Stimulated activated CD4-positive, alpha-beta T cell treated with anti-CD3 and anti-CD28 coated beads, Interleukin-2, amount 100 ng/mL, for 48 hours (primary cell): ENCODE results near the gene MFAP1.
"Not testable (repeated sequence)": the region's sequence is repeated elsewhere in the genome, so short reads cannot be mapped to it uniquely, and the experiment has no call there.

Source experiments
- DNase-seq, 2 donors: peaks; one replicate each; pipeline ENCODE4 v3.0.0-alpha.2; 2020

MFAP1 gene, protein sequence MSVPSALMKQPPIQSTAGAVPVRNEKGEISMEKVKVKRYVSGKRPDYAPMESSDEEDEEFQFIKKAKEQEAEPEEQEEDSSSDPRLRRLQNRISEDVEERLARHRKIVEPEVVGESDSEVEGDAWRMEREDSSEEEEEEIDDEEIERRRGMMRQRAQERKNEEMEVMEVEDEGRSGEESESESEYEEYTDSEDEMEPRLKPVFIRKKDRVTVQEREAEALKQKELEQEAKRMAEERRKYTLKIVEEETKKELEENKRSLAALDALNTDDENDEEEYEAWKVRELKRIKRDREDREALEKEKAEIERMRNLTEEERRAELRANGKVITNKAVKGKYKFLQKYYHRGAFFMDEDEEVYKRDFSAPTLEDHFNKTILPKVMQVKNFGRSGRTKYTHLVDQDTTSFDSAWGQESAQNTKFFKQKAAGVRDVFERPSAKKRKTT

DNA sequence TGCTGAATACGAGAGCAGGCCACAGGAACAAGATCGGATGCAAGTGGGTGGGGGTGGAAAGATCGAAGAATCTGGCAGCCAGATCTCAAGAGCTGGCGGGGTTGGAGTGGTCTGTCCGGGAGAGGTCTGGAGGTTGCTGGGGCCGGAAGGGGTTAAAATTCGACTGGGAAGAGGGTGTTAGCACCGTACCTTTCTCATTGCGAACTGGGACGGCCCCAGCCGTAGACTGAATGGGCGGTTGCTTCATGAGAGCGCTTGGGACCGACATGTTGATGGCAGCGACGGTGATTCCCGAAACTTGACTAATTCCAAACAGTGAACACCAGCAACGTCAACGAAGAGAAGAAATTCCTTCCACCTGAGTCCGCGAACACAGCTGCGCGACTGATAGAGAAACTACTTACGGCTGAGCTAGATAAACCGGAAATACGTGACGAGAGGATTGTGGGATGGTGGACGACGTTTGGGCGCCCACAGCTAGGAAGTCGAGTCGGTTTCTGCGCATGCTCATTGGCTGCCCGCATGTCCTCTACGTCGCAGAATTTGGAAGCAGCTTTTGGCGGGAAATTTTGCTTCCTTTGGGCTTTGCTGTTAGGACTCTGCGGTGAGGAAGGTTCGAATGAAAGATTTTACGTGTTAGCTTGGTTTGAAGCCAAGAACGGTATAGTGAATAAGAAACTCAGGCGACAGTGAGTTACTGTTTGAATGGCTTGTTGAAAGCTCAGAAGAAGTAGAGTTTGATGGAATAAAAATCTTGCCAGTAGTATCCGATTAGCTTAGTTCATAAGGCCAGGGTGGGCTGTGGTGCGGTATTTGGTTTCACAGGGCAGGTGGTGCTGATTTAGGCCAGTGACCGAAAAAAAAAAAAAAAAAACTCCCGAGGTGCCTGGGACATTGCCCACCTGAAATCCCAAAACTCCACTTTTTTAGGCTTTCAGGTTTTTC is at the start of gene MFAP1:
Gene MFAP1, minus strand, starts transcription at position 389 of the 945 bp plus-strand sequence. Its CDS starts 121 bp downstream, at position 268.
- peak; percentile 86 to 90 for DNase-seq

DNA sequence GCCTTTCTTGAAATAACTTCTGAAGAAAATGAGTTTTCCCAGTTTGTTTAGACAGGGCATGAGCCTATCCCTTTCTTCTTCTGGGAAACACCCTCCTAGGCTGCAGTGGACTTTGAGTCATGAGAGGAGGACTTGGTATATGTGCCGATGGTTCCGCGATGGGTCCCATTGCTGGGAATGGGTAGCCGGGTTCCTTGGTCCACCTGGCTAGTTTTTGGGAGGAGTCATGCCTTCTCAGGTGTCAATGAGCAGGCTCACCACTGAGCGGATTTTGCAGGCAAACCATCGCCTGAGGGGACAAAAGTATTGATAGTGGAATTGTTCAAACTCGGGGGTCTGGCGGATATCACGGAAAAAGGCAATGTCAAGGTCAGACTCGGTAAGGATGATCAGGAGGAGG is 49.2 kb upstream of the MFAP1 start:
- DNase-seq = no peak

DNA sequence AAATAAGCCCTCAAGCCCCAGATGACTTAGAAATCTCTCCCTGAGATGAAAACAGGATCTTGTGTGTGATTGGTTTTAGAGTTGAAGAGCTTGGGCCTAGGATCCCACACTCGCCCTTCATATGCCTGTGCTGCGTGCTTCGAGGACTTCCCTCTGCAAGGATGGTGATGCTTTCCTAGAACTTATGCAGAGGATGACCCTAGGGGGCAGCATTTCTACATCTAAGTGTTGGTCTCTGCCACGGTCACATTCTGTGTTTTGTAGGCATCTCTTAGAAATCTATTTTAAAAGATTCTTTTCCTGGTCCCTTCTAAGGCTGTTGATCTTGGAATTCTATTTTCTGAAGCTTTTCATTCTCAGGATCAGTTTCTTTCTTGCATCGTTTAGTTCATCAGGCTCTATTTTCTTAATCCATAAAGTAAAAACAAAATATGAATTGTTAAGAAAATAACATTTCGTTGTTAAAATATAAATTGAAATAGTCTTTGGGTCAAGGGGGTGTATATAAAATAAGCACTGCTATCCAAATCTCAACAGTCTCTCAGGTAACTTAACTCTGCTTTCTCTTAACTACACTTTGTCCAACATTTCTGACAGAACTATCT is 48.0 kb upstream of the MFAP1 start:
- DNase-seq = no peak

DNA sequence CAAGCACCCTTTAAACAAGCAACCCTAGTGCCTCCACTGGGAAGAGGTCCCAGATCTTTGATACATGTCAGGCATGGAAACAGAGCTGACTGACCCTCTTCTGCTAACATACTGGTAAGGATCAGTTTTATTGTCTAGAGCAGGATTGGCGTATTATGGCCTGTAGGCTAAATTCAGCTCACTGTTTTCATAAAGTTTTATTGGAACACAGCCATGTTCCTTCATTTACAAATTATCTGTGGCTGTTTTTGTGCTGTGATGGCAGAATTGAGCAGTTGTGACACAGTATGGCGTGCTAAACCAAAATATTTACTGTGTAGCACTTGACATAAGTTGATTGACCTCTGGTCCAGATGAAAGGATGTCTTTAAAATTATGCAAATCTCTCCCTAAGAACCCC is 47.3 kb upstream of the MFAP1 start:
- no peak for DNase-seq

DNA sequence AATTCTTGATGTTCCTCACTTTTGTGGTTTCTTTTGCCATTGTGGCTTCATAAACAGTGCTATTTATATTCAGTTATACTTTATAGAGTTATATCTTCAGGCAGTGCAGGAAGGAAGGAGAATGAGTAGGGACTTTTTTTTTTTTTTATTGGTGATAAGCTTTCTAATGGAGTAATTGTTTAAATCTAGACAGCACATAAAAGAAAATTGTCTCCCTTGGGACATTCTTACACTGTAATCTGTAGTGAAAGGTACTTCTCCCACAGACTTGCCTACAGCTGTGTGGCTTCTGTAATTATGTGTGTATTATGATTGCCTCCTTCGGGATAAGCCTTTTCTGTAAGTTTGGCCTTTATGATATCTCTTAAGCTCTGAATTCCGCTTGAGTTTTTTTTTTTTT is 43.9 kb upstream of the MFAP1 start:
- no peak for DNase-seq

DNA sequence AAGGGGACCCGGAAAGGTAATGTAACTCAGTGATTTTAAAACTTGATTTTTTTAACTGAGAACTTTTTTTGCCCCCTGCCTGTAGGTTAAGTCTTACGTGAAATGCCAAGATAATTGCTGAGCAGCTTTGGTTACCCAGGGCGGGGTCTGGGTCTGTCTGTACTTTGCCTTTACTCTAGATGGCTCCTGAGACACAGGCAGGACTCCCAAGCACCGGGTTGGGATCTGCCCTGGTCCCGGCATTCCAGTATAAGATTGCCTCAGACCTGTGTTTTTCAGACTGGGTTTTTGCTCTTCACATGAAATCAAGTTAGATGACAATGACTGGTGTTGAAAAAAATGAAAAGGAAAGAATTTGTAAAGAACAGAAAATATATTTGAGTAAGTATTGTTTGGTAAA is 42.6 kb upstream of the MFAP1 start:
- DNase-seq = no peak

DNA sequence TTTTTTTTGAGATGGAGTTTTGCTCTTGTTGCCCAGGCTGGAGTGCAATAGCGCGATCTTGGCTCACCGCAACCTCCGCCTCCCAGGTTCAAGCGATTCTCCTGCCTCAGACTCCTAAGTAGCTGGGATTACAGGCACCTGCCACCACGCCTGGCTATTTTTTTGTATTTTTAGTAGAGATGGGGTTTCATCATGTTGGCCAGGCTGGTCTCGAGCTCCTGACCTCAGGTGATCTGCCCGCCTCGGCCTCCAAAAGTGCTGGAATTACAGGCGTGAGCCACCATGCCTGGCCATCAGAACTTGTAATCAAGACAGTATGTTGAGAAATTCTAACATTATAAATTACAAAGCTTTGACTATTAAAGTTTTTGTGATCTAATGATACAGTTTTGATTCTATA is 42.1 kb upstream of the MFAP1 start:
- DNase-seq = not testable (repeated sequence)

DNA sequence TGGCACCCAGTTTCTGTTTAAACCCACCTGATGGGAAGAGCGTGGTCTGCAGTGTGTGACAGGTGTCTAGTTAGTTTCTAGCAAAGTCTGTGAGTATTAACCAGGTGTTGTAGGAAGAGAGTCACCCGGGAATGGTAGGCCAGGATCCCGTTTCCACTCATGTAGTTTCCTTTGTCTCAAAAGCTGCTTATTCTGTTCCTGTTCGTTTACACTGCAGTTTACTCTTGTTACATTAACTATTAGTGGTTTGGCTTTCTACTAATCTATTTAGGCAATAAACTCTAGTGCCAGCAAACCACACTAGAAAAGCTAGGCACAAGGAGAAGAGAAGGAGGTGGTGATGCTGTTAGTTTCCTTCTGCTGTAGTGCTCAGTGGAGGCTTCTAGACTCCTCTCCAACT is 35.1 kb upstream of the MFAP1 start:
- DNase-seq = no peak

DNA sequence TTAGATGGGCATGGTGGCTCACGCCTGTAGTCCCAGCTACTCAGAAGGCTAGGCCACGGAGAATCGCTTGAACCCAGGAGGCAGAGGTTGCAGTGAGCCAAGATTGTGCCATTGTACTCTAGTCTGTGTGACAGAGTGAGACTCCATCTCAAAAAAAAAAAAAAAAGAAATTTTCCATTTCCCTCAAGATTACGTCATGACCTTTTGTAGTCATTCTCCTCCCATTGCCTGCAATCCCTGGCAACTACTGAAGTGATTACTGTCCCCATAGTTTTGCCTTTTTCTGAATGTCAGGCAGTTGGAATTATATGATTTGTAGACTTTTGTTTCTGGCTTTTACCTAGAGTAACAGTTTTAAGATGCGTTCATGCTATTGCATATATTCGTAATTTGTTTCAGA is 30.3 kb upstream of the MFAP1 start:
- no peak for DNase-seq

DNA sequence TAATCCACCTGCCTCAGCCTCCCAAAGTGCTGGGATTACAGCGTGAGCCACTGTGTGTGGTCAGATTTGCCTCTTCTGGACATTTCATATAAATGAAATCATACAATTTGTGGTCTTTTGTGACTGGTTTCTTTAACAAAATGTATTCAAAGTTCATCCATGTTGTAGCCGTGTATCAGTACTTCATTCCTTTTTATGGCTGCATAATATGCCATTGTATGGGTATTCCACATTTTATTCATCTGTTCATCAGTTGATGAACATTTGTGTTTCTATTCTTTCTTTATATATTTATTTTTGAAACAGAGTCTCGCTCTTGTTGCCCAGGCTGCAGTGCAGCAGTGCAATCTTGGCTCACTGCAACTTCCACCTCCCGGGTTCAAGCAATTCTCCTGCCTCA is 28.1 kb upstream of the MFAP1 start:
- DNase-seq = no peak

DNA sequence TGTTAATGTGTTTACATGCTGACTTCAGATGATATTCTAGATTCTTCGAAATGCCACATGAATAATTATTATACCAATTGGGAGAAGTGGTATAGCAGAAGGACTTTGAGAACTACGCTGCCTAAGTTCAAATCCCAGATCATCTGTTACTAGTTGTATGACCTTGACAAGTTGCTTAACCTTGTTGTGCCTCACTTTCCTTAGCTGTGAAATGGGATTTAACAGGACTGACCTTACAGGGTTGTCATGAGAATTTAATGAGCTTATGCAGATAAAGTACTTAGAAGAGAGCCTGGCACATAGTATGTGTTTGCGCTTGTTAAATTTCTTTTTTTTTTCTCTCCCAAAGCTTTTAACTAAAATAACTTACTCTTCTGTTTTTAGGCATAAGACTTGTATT is 26.8 kb upstream of the MFAP1 start:
- no peak for DNase-seq

DNA sequence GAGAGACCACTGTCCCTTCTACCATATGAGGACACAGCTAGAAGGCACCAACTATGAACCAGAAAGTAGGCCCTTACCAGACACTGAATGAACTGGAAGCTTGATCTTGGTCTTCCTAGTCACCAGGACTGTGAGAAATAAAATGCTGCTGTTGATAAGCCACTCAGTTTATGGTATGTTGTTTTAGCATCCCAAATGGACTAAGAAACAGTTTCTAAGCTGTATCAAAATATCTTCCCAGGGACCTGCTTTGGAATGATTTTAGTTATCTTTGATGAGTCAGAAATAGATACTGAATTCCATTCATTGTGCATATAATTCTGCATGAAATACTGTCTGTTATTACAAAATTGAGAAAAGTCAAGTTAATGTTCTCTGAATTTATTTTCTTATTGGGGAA is 20.9 kb upstream of the MFAP1 start:
- no peak for DNase-seq

DNA sequence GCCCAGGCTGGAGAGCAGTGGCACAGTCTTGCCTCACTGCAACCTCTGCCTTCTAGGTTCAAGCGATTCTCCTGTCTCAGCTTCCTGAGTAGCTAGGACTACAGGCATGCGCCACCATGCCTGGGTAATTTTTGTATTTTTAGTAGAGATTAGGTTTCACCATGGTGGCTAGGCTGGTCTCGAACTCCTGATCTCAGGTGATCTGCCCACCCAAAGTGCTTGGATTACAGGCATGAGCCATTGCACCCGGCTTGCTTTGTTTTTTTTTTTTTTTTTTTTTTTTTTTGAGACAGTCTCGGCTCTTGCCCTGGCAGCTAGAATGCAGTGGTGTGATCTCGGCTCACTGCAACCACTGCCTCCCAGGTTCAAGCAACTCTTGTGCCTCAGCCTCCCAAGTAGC is 8.0 kb upstream of the MFAP1 start:
- not testable (repeated sequence) for DNase-seq

DNA sequence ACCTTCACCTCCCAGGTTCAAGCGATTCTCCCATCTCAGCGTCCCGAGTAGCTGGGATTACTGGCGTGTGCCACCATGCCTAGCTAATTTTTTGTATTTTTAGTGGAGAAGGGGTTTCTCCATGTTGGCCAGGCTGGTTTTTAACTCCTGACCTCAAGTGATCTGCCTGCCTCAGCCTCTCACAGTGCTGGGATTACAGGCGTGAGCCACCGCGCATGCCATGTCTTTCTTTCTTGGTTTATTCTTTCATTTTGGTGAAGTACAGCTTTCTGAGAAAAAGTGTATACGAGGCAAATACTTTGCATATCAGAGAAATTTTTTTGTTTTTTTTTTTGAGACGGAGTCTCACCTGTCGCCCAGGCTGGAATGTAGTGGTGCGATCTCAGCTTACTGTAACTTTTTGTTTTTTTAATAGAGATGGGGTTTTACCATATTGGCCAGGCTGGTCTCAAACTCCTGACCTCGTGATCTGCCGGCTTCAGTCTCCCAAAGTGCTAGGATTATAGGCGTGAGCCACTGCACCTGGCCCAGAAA is 7.1 kb upstream of the MFAP1 start:
- not testable (repeated sequence) for DNase-seq

DNA sequence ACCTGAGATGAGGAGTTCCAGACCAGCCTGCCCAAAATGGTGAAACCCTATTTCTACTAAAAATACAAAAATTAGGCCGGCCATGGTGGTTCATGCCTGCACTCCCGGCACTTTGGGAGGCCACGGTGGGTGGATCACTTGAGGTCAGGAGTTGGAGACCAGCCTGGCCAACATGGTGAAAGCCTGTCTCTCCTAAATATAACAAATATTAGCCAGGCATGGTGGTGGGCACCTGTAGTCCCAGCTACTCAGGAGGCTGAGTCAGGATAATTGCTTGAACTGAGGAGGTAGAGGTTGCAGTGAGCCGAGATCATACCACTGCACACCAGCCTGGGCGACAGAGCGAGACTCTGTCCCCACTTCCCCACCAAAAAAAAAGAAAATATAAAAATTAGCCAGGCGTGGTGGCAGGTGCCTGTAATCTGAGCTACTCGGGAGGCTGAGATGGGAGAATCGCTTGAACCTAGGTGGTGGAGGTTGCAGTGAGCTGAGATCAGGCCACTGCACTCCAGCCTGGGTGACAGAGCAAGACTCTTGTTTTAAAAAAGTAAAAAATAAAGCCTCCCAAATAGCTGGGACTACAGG is 6.3 kb upstream of the MFAP1 start:
- DNase-seq = not testable (repeated sequence)

DNA sequence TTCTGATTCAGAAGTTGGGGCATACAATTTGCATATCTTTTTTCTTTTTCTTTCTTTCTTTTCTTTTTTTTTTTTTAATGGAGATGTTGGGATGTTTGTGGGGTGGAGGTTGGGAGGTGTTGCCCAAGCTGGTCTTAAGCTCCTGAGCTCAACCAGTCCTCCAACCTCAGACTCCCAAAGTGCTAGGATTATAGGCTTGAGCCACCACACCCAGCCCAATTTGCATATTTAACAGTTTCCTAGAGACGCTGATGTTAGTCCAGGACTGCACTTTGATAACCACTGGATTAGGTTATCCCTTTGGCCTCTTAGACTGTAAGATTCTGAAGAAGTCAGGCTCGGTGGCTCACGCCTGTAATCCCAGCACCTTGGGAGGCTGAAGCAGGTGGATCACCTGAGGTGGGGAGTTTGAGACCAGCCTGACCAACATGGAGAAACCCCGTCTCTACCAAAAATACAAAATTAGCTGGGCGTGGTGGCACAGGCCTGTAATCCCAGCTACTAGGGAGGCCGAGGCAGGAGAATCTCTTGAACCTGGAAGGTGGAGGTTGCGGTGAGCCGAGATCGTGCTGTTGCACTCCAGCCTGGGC is 5.6 kb upstream of the MFAP1 start:
- not testable (repeated sequence) for DNase-seq

DNA sequence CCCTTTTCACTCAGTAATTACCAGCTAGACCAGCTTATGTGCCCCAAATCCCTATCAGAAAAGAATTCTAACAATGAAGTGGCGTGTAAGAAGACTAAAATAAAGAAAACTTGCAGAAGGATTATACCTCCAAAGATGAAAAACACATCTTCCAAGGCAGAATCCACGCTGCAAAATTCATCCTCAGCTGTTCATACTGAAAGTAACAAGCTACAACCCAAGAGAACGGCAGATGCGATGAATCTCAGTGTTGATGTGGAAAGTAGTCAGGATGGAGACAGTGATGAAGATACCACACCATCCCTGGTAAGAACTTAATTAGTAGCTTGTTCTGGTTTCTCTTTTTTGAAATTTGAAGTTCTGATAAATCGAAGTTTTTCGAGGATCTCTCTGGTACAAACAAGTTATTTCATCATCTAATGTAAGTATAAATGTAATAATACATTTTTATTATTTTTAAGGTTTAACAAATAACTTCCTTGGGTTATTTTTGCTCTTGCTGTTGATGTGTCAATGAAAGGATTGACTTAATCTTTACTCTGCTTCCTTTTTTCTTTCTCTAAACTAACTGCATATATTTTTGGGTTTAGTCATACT is 3.7 kb upstream of the MFAP1 start:
- peak; percentile 13 to 22 for DNase-seq

DNA sequence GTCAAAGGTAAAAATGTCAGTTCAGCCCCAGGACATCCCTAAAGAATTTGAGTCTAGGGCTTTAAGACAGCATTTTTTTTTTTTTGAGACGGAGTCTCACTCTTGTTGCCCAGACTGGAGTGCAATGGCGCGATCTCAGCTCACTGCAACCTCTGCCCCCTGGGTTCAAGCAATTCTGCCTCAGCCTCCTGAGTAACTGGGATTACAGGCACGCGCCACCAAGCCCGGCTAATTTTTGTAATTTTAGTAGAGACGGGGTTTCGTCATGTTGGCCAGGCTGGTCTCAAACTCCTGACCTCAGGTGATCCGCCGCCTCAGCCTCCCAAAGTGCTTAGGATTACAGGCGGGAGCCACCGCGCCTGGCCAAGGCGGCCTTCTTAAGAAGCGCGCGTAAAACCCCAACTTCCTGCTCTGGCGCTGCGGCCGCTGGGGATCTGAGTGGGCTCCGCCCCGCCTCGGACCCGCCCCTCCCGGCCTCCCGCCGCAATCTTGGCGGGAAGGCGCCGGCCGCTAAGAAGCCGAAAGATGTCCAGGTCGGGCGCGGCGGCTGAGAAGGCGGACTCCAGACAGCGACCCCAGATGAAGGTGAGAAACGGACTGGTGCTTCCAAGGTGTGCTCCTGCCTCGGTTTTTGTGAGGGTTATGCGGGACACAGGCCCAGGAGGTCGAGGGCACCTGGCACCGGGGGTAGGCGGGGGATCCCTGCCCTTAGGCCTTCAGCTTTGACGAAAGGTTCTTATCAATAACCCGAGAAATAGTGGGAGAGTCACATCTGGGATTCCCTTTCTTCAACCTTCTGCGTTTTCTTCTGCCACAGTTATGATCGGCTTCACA is 2.2 kb upstream of the MFAP1 start, which contains the start of gene WDR76:
Gene WDR76, plus strand, starts transcription at position 495 of the 834 bp plus-strand sequence. Its CDS starts 31 bp downstream, at position 526.
- peak; percentile 75 to 80 for DNase-seq

DNA sequence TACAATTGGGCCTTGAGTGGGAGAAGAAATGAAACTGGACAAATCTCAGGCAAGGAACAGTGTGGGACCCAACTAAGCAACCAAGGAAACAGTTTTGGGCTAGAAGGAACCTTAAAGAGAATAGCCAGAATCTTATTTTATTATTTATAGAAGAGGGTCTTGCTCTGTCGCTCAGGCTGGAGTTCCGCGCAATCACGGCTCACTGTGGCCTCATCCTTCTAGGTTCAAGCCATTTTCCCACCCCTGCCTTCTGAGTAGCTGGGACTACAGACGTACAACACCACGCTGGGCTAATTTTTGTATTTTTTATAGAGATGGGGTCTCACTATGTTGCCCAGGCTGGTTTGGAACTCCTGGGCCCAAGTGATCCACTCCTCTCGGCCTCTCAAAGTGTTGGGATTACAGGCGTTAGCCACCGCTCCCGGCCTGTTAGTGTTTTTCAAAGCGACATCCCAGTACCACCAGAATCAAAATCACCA is 1.6 kb upstream of the MFAP1 start:
- DNase-seq = no peak

DNA sequence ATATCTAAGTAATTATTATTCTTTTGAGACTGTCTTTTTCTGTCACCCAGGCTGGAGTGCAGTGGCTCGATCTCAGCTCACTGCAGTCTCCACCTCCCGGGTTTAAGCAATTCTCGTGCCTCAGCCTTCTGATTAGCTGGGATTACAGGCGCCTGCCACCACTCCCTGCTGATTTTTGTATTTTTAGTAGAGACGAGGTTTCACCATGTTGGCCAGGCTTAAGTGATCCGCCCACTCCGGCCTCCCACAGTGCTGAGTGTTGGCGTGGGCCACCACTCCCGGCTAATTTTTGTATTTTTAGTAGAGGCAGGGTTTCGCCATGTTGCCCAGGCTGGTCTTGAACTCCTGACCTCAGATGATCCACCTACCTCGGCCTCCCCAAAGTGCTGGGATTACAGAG is 815 bp upstream of the MFAP1 start:
- DNase-seq = not testable (repeated sequence)

DNA sequence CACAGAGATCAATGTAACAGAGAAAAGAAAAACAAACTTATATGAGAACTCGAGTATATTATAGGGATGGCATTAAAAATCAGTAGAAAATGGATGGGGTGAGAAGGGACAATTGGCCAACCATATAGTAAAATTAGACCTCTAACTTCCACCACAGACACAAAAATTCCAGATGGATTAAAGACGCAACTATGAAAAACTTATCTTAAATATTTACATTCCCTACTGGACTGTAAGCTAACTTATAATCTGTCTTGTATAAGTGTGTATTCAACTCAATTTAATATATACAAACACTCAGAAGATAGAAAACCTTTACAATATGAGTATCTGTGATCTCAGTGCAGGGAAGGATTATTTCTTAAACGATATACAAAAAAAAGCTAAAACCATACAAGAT is 3.0 kb downstream of the MFAP1 start:
- DNase-seq = no peak
